Activated CD4-positive, alpha-beta T cell treated with anti-CD3 and anti-CD28 coated beads, Interleukin-2, amount 10 ng/mL, durations not matched to agents 24 days and 14 days (primary cell): ENCODE data around the gene DUSP18. TPM values are rescaled to one million over a fixed set of nuclear protein-coding genes. Genes with fewer than 3 reads are reported as not detected.
"Not testable (repeated sequence)": the region's sequence is repeated elsewhere in the genome, so short reads cannot be mapped to it uniquely, and the experiment has no call there.

ENCODE experiments used
- DNase-seq: peaks from one replicate; pipeline ENCODE4 v3.0.0; 2022
- H3K27ac Mint-ChIP-seq: one replicate; pipeline ENCODE4 v1.8.0; 2022; ENCODE audit warnings: mild to moderate bottlenecking, mixed read lengths
- H3K27me3 Mint-ChIP-seq: one replicate; pipeline ENCODE4 v1.8.0; 2022; ENCODE audit warnings: mixed read lengths
- H3K36me3 Mint-ChIP-seq: one replicate; pipeline ENCODE4 v1.8.0; 2022; ENCODE audit warnings: low read depth, mild to moderate bottlenecking, mixed read lengths
- H3K4me1 Mint-ChIP-seq: one replicate; pipeline ENCODE4 v1.8.0; 2021; ENCODE audit warnings: mixed read lengths
- H3K4me3 Mint-ChIP-seq: one replicate; pipeline ENCODE4 v1.8.0; 2022; ENCODE audit warnings: mild to moderate bottlenecking, moderate library complexity, mixed read lengths
- H3K9me3 Mint-ChIP-seq: one replicate; pipeline ENCODE4 v1.8.0; 2021; ENCODE audit warnings: mixed read lengths
- intact Hi-C: fragments of 100-400 bp; cut with micrococcal nuclease; formaldehyde crosslinking; loops from one replicate; pipeline ENCODE4 v1.15.1; 2023
- total RNA-seq: library from RNA; stranded (reverse); gene quantifications from 2 replicates; pipeline ENCODE4 v1.2.3, GENCODE V29; 2022

Gene DUSP18
- total RNA-seq, 1 donor from 2014 or later: 8.0 TPM

DNA sequence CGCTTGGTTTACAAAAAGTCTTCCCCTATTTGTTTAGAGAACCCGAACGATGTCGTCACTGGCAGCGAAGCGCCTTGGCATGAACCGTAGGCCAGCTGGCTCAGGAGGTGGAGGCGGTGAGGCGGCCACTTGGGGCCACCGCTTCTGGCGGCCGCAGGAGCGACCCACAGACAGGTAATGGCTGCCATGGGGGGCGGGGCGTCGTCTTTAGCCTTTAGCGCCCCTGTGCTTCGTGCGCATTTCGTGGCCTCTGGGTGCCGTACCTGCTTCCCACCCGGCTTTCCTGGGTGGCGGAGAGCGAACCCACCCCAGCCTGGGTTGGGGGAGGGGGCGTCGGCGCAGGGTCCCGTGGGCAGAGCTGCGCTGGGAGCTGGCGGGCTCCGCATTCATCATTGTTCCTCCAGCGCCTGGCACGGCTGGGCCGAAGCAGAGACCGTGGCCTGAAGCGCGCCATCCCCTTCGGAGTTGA, 26.5 kb upstream of the DUSP18 start:
- Mint-ChIP-seq H3K4me3 (peak overlapping the region; percentile 85), H3K9me3 (no peaks in the 10 kb centered on the region), H3K27ac (peak overlapping the region; percentile 71), H3K27me3 (peaks cover 24% of the 10 kb centered on the region), H3K4me1 (peaks cover 12% of the 10 kb centered on the region), H3K36me3 (peaks cover 3% of the 10 kb centered on the region)
- intact Hi-C loops: loop anchor here (10.0 kb wide), 1 partner anchor 59 kb away; the partner anchor contains the start of gene SLC35E4
- peak; percentile 85 for DNase-seq

DNA sequence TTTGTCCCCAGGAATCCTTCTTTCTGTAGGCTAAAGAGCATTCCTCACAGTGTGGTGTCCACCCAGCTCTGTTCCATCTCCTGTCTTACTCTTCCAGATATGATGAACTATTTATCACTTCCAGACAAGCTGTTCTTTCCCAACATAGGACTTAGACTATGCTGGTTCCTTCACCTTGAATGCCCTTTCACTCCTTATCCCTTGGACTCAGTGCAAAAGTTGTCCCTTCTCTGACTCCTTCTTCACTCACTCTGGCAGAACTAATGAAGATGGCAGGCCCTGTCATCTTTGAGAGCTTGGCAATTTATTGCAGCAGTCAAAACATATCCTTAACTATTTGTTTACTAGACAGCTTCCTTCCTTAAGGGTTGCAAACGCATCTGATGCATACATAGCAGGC, 23.5 kb upstream of the DUSP18 start:
- Mint-ChIP-seq H3K9me3 (no peaks in the 10 kb centered on the region), H3K27me3 (peaks cover 20% of the 10 kb centered on the region), H3K36me3 (peaks cover 3% of the 10 kb centered on the region), H3K27ac (no peak overlapping the region), H3K4me3 (no peak overlapping the region), H3K4me1 (peaks cover 12% of the 10 kb centered on the region)
- intact Hi-C loops: loop anchor here (10.0 kb wide), 1 partner anchor 56 kb away; the partner anchor contains the start of gene SLC35E4
- no peak for DNase-seq

DNA sequence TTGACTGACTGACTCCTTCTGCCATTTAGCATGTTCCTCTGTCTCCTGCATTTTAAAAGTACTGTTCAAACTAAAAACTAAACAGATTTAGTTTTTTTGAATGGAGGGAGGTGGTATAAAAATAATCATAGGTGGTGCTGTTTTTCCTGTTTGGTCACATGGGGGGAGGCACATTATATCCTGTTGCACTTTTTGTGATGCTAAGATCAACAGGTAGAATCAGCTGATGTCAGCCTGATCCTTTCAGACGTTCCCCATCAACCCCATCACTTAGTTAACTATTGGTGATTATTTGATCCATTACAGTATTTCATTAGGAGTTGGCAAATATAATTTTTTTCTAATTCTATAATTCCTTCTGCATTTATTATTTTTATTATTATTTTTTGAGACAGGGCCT, 21.9 kb upstream of the DUSP18 start:
- no peak overlapping the region for H3K4me3 Mint-ChIP-seq
- intact Hi-C loops: loop anchor here (10.0 kb wide), 1 partner anchor 55 kb away; the partner anchor contains the start of gene SLC35E4
- no peak for DNase-seq
- H3K27me3 Mint-ChIP-seq: peaks cover 13% of the 10 kb centered on the region
- no peaks in the 10 kb centered on the region for H3K9me3 Mint-ChIP-seq
- no peak overlapping the region for H3K27ac Mint-ChIP-seq
- peaks cover 8% of the 10 kb centered on the region for H3K4me1 Mint-ChIP-seq
- H3K36me3 Mint-ChIP-seq: no peaks in the 10 kb centered on the region

DNA sequence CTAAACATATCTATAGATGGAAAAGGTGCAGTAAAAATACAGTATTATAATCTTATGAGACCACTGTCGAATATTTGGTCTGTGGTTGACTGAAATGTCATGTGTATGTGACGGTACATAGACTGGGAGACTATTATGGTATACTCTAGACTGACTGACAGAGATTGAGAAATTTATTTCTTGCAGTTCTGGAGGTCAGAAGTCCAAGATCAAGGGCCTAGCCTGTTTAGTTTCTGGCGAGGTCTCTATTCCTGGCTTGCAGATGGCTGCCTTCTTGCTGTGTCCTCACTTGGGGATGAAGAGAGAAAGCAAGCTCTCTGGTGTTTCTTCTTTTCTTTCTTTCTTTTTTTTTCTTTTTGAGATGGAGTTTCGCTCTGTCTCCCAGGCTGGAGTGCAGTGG, 19.7 kb upstream of the DUSP18 start:
- Mint-ChIP-seq H3K9me3 (no peaks in the 10 kb centered on the region), H3K4me1 (peaks cover 2% of the 10 kb centered on the region), H3K27ac (no peak overlapping the region), H3K4me3 (no peak overlapping the region), H3K36me3 (no peaks in the 10 kb centered on the region), H3K27me3 (peaks cover 3% of the 10 kb centered on the region)
- intact Hi-C loops: no loop called here
- no peak for DNase-seq

- DNase-seq: no peak
- H3K27ac Mint-ChIP-seq: no peak overlapping the region
- H3K27me3 Mint-ChIP-seq: peaks cover 3% of the 10 kb centered on the region
- peaks cover 4% of the 10 kb centered on the region for H3K4me1 Mint-ChIP-seq
- no peak overlapping the region for H3K4me3 Mint-ChIP-seq
- no peaks in the 10 kb centered on the region for H3K9me3 Mint-ChIP-seq
- intact Hi-C loops: no loop called here
- no peaks in the 10 kb centered on the region for H3K36me3 Mint-ChIP-seq
Observed at GRCh38 chr22:30685178-30685577, 17.5 kb upstream of the DUSP18 start.

DNA sequence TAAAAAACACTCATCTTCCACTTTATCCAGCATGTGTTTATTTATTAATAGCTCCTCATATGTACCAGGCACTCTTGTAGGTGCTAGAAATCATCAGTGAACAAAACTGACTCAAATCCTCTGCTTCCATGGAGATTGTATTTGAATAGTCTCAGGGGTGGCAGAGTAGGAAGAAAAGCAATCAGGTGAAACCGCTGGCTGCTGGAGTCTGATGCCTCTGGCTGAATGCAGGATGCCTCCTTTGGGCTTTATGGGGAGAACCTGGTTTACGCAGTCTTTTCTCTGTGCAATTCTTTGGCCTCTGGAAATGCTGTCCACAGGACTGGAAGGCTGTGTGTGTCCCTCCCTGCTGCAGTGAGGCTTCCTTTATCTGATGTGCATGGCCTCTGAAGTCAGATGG, 14.2 kb upstream of the DUSP18 start:
- Mint-ChIP-seq H3K36me3 (no peaks in the 10 kb centered on the region), H3K27me3 (peaks cover 21% of the 10 kb centered on the region), H3K27ac (no peak overlapping the region), H3K4me3 (no peak overlapping the region), H3K9me3 (no peaks in the 10 kb centered on the region), H3K4me1 (peaks cover 3% of the 10 kb centered on the region)
- no peak for DNase-seq
- intact Hi-C loops: no loop called here

DNA sequence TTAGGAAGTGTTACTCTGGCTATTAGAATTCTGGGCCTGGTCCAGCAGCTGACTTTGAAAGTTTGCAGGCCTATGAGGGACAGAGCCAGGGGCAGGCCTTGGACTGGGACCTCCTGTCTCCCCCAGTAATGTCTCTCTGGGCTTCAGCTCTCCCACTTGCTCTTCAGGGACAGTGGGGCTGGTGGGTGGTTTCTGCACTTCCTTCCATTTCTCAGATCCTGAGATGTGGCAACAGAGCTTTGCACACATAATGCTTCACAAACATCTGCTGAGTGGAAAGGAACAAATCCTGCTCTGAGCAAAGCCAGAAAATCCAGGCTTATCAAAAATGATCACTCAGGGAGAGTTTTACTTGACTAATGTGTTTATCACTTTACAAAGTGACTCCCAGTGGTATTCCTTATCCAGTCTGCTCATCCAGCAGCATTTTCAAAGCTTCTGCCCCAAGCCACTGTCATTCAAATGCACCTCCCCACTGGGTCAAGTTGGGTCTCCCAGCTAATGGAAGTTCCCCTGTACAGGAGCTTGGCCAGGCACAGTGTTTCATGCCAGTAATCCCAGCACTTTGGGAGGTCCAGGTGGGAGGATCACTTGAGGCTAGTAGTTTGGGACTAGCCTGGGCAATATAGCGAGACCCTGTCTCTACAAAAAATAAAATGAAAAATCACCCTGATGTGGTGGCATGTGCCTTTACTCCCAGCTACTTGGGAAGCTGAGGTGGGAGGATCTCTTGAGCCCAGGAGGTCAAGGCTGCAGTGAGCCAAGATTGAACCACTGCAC, 13.5 kb upstream of the DUSP18 start:
- H3K4me3 Mint-ChIP-seq: no peak overlapping the region
- H3K4me1 Mint-ChIP-seq: peaks cover 3% of the 10 kb centered on the region
- intact Hi-C loops: no loop called here

DNA sequence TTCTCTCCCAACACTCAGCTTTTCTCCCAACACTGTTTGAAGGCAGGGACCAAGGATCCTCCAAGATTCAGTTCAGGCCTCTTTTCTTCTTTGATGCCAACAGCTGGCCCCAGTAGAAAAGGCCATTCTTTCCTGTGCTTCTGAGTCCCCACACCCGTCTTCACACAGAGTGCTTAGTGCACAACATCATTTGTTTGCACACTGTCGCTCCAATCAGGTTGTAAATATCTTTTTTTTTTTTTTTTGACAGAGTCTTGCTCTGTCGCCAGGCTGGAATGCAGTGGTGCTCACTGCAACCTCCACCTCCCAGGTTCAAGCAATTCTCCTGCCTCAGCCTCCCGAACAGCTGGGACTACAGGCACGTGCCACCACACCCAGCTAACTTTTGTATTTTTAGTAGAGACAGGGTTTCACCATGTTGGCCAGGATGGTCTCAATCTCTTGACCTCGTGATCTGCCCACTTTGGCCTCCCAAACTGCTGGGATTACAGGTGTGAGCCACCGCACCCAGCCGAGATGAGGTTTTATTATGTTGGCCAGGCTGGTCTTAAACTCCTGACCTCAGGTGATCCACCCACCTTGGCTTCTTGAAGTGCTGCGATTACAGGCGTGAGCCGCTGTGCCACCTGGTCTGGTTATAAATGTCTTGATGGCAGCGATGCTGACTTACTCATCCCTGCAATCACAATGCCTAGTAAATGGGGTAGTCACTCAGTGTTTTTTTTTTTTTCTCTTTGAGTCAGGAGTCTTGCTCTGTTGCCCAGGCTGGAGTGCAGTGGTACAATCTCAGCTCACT, 12.4 kb upstream of the DUSP18 start:
- DNase-seq, H3K9me3 Mint-ChIP-seq, H3K36me3 Mint-ChIP-seq, H3K4me1 Mint-ChIP-seq, H3K4me3 Mint-ChIP-seq, H3K27ac Mint-ChIP-seq, intact Hi-C loops: not testable (repeated sequence)
- H3K27me3 Mint-ChIP-seq: peaks cover 24% of the 10 kb centered on the region

More for the DNA sequence above, 13.5 kb upstream of the DUSP18 start:
- Mint-ChIP-seq H3K9me3 (no peaks in the 10 kb centered on the region), H3K27ac (no peak overlapping the region), H3K27me3 (peaks cover 26% of the 10 kb centered on the region), H3K36me3 (no peaks in the 10 kb centered on the region)
- DNase-seq: no peak

DNA sequence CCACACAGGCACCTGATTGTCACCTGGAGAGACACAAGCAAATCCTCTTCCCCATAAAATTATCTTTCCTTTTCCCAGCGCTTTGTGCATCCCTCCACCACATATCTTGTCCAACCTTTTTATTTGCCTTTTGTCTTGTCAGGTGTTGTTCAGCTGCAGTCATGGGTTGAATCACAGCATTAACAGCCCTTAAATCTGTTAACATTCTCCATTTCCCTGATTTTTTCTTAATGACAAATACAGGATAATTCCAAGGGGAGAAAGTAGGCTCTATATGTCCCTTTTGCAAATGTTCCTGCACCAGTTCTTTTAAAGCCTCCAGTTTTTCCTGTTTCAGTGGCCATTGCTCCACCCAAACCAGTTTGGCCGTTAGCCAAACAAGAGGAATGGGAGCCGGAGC, 8.9 kb upstream of the DUSP18 start:
- DNase-seq, intact Hi-C loops, H3K4me1 Mint-ChIP-seq, H3K27ac Mint-ChIP-seq, H3K4me3 Mint-ChIP-seq, H3K9me3 Mint-ChIP-seq, H3K36me3 Mint-ChIP-seq: not testable (repeated sequence)
- H3K27me3 Mint-ChIP-seq: peaks cover 24% of the 10 kb centered on the region

GRCh38 chr22:30675436-30675835, 7.8 kb upstream of the DUSP18 start:
- Mint-ChIP-seq H3K27me3 (peaks cover 24% of the 10 kb centered on the region), H3K36me3 (no peaks in the 10 kb centered on the region), H3K4me3 (no peak overlapping the region), H3K27ac (no peak overlapping the region), H3K4me1 (peaks cover 7% of the 10 kb centered on the region), H3K9me3 (no peaks in the 10 kb centered on the region)
- intact Hi-C loops: no loop called here
- DNase-seq: no peak

DNA sequence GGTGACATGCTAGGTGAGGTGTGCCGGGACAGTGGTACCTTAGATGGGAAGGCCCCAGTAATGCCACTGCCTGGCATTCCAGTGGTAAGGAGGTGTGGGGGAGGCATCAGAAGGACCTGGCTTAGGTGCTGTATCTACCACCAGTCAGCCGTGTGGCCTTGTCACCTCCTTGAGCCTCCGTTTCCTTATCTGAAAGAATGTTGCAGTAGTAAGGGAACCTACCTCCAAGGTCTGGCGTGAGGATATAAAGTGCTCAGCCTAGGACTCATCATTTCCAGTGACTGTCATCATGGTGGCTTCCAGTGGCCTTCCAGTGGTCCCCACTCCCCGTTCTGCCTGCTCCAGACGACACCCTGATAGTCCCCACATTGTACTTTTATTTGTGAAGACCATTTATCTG, 6.8 kb upstream of the DUSP18 start:
- Mint-ChIP-seq H3K9me3 (no peaks in the 10 kb centered on the region), H3K27ac (no peak overlapping the region), H3K4me1 (peaks cover 9% of the 10 kb centered on the region), H3K4me3 (no peak overlapping the region), H3K27me3 (peaks cover 23% of the 10 kb centered on the region), H3K36me3 (no peaks in the 10 kb centered on the region)
- intact Hi-C loops: no loop called here
- DNase-seq: no peak

DNA sequence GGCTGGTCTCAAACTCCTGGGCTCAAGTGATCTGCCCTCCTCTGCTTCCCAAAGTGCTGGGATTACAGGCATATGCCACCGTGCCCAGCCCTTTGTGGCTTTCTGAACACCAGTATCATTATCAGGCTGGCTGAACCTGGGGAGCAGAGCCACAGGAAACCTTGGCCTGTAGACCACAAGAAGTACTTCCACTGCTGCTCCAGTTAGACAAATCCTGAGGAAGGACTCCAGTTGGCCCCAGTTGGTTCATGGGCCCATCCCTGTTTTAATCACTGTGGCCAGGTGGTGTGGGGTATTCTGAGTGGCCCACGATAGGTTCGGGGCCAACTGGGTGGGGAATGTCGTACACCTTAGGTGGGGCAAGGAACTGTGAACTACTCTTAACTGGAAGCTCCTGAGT, 5.5 kb upstream of the DUSP18 start:
- peaks cover 17% of the 10 kb centered on the region for H3K27me3 Mint-ChIP-seq
- intact Hi-C loops: no loop called here
- H3K4me3 Mint-ChIP-seq: no peak overlapping the region
- no peaks in the 10 kb centered on the region for H3K9me3 Mint-ChIP-seq
- H3K36me3 Mint-ChIP-seq: no peaks in the 10 kb centered on the region
- no peak for DNase-seq
- peaks cover 14% of the 10 kb centered on the region for H3K4me1 Mint-ChIP-seq
- H3K27ac Mint-ChIP-seq: no peak overlapping the region

DNA sequence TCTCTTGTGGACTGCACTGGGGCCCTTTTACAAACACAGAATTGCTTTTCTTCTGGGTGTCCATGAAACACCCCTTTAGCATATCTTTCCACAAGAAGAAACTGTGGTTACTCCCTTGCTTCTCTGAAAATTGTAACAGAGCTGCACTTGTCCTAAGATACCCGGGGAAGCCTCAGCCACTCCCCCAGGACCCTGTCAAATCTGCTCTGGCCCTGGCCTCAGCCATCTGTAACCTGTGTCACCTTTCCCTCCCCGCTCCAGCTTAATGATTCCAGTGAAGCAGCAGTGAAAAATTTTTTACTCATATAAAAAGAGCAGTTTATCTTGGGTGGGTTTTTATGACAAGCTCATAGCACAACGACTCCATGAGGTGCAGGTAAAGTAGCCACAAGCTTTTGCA, 3.4 kb upstream of the DUSP18 start:
- no peak overlapping the region for H3K4me3 Mint-ChIP-seq
- no peaks in the 10 kb centered on the region for H3K36me3 Mint-ChIP-seq
- H3K27ac Mint-ChIP-seq: no peak overlapping the region
- no peak for DNase-seq
- H3K4me1 Mint-ChIP-seq: peaks cover 23% of the 10 kb centered on the region
- H3K27me3 Mint-ChIP-seq: peaks cover 2% of the 10 kb centered on the region
- H3K9me3 Mint-ChIP-seq: no peaks in the 10 kb centered on the region
- intact Hi-C loops: no loop called here

GRCh38 chr22:30668386-30668710, 673 bp upstream of the DUSP18 start:
- DNase-seq: no peak
- peaks cover 29% of the 10 kb centered on the region for H3K4me1 Mint-ChIP-seq
- H3K27ac Mint-ChIP-seq: peak overlapping the region; percentile 92
- H3K36me3 Mint-ChIP-seq: peaks cover 6% of the 10 kb centered on the region
- peak overlapping the region; percentile 93 for H3K4me3 Mint-ChIP-seq
- peaks cover 2% of the 10 kb centered on the region for H3K27me3 Mint-ChIP-seq
- no peaks in the 10 kb centered on the region for H3K9me3 Mint-ChIP-seq
- intact Hi-C loops: no loop called here
